Liver (tissue), 9 donors: ENCODE data around the gene TNNT1. TPM values are rescaled to one million over a fixed set of nuclear protein-coding genes. Genes with fewer than 3 reads are reported as not detected.
A peak's percentile ranks its signal among the peaks of the same experiment; 100 is the strongest.

Experiments used
- DNase-seq: peaks from one replicate; pipeline ENCODE4 v3.0.0-alpha.2; 2017; ENCODE audit warnings: low spot score
- H3K27ac ChIP-seq, 2 donors: one replicate each; pipeline ENCODE4 v1.7.0; 2013; ENCODE audit warnings: inconsistent platforms in 2 of 2, low read length in 2 of 2, control low read depth in 1 of 2, low read depth in 1 of 2, mild to moderate bottlenecking in 1 of 2
- H3K27me3 ChIP-seq, 4 donors: one replicate each; pipeline versions ENCODE4 v1.6.1 to v1.7.0; 2013; ENCODE audit warnings: low read length in 3 of 4, inconsistent platforms in 1 of 4, mild to moderate bottlenecking in 1 of 4, moderate library complexity in 1 of 4; ENCODE audit not compliant: control insufficient read depth in 4 of 4, insufficient read depth in 4 of 4
- H3K36me3 ChIP-seq, 4 donors: one replicate each; pipeline versions ENCODE4 v1.6.1 to v1.7.0; 2013; ENCODE audit warnings: low read length in 3 of 4, mild to moderate bottlenecking in 3 of 4, low read depth in 1 of 4, moderate library complexity in 1 of 4; ENCODE audit not compliant: control insufficient read depth in 4 of 4, insufficient read depth in 3 of 4
- H3K4me1 ChIP-seq, 4 donors: one replicate each; pipeline versions ENCODE4 v1.6.1 to v1.7.0; 2013; ENCODE audit warnings: low read length in 3 of 4, mild to moderate bottlenecking in 3 of 4, moderate library complexity in 1 of 4; ENCODE audit not compliant: control insufficient read depth in 4 of 4, insufficient read depth in 4 of 4
- H3K4me3 ChIP-seq, 3 donors: one replicate each; pipeline versions ENCODE4 v1.6.1 to v1.7.0; 2013; ENCODE audit warnings: low read length in 3 of 3, control low read depth in 1 of 3, low read depth in 1 of 3, mild to moderate bottlenecking in 1 of 3
- H3K9ac ChIP-seq, 2 donors: one replicate each; pipeline ENCODE4 v1.7.0; 2013; ENCODE audit warnings: low read length in 2 of 2, mild to moderate bottlenecking in 2 of 2, moderate library complexity in 2 of 2, control low read depth in 1 of 2, low read depth in 1 of 2
- H3K9me3 ChIP-seq, 4 donors: one replicate each; pipeline versions ENCODE4 v1.6.1 to v1.7.0; 2013; ENCODE audit warnings: low read length in 3 of 4; ENCODE audit not compliant: control insufficient read depth in 4 of 4
- EGR1 ChIP-seq, 2 donors: IDR thresholded peaks; 2 replicates each; pipeline ENCODE4 v1.6.1; 2016 to 2018; ENCODE audit warnings: antibody characterized with exemption in 2 of 2, low read depth in 2 of 2
- GABPA ChIP-seq, 2 donors: IDR thresholded peaks in 1 of 2; conservative IDR thresholded peaks in 1 of 2; 2 replicates each; pipeline ENCODE4 v1.6.1; 2016; ENCODE audit warnings: antibody characterized with exemption in 2 of 2, mild to moderate bottlenecking in 1 of 2, moderate library complexity in 1 of 2
- HNF4A ChIP-seq, 2 donors: conservative IDR thresholded peaks; 2 replicates each; pipeline ENCODE4 v1.6.1; 2016; ENCODE audit warnings: antibody characterized with exemption in 2 of 2, mild to moderate bottlenecking in 2 of 2
- HNF4G ChIP-seq: IDR thresholded peaks from 2 replicates; pipeline ENCODE4 v1.6.1; 2016; ENCODE audit warnings: antibody characterized with exemption
- JUND ChIP-seq, 2 donors: IDR thresholded peaks; 2 replicates each; pipeline ENCODE4 v1.6.1; 2016; ENCODE audit warnings: antibody characterized with exemption in 2 of 2
- NR2F2 ChIP-seq: IDR thresholded peaks from 2 replicates; pipeline ENCODE4 v1.6.1; 2016; ENCODE audit warnings: antibody characterized with exemption
- RAD21 ChIP-seq, 2 donors: IDR thresholded peaks; 2 replicates each; pipeline ENCODE4 v1.6.1; 2016; ENCODE audit warnings: antibody characterized with exemption in 2 of 2, mild to moderate bottlenecking in 2 of 2
- RXRA ChIP-seq, 2 donors: IDR thresholded peaks; 2 replicates each; pipeline ENCODE4 v1.6.1; 2017 to 2018; ENCODE audit warnings: antibody characterized with exemption in 2 of 2, mild to moderate bottlenecking in 1 of 2
- SP1 ChIP-seq: IDR thresholded peaks from 2 replicates; pipeline ENCODE4 v1.6.1; 2018; ENCODE audit warnings: antibody characterized with exemption, mild to moderate bottlenecking
- TAF1 ChIP-seq: conservative IDR thresholded peaks from 2 replicates; pipeline ENCODE4 v1.6.1; 2016; ENCODE audit warnings: antibody characterized with exemption, mild to moderate bottlenecking
- WGBS: extraction: QIAGEN DNeasy Blood & Tissue Kit; methylation state at CpG from one replicate; pipeline ENCODE4 v1.1.7; 2013; 5-methylcytosine and 5-hydroxymethylcytosine counted together
- polyA plus RNA-seq, 2 donors: library from polyadenylated mRNA; stranded (reverse) in 1 of 2; unstranded in 1 of 2; fragments of 200-250 nt in 1 of 2; fragments of >200 nt in 1 of 2; fragmentation: Nextera tagmentation in 1 of 2; extraction: Ambion mirVana in 1 of 2; gene quantifications; one replicate each; pipeline versions ENCODE4 v1.2.1 to v1.2.3, GENCODE V29; 2013 to 2015
- total RNA-seq, 2 donors: library from RNA; depleted of rRNA; stranded (reverse); fragments of >200 nt; gene quantifications; one replicate each; pipeline ENCODE4 v1.2.3, GENCODE V29; 2014
- TF ChIP-seq, protein P1 (sequence below): fragments of 150-350 bp; IDR thresholded peaks from 2 replicates; pipeline ENCODE4 v1.5.1; 2017; ENCODE audit warnings: improper control_type of control experiment, low read depth, low read length; ENCODE audit not compliant: missing input control
- TF ChIP-seq, protein P2 (sequence below): IDR thresholded peaks from 2 replicates; pipeline ENCODE4 v1.6.1; 2016; ENCODE audit warnings: antibody characterized with exemption, mild to moderate bottlenecking
- TF ChIP-seq, protein P3 (sequence below): IDR thresholded peaks from 2 replicates; pipeline ENCODE4 v1.6.1; 2016; ENCODE audit warnings: antibody characterized with exemption
- TF ChIP-seq, protein P4 (sequence below): IDR thresholded peaks from 2 replicates; pipeline ENCODE4 v1.6.1; 2016; ENCODE audit warnings: antibody characterized with exemption
- donor health status: healthy.
- donor health status: healthy.
- donor health status: healthy.
- donor health status: healthy.
- donor health status: healthy.

Gene TNNT1
- total and polyA plus RNA-seq, 4 donors = 0.15 to 0.28 TPM; not detected in 2

DNA sequence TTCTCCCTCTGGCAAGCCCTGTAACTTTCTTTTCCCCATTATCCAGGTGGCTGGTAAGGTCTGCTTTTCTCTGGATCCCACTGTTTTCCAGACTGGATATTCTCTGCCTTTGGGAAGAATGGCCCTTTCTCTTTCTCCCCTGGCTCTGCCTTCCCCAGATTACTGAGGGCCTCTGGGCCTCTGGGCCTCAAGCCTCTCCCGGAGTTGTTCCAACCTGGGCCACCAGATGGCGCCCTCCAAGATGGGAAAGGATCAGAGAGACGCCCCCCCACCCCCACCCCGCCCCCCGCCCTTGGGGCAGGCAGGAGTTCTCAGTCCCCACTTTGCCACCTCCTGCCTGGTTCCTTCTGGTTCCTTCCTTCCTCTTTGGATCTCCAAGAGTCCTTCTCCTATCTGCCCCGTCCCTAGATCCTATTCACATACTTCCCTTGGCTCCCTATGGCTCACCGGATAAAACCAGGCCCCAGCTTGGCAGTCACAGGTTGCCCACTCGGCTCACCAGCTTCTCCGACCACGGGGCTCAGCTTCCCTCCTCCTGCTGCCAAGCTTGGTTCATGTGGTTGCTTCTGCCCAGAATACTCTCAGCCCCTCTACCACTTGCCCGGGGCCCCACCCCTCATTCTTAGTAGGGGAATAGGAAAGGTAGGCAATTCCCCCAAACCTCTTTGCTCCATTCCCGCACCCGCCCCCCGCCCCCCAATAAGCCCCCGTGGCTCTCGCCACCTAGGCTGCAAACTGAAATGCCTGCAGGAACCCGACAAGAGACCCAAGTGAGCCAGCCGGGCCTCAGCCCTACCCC lies 60.3 kb downstream of the TNNT1 start:
- Histone ChIP-seq H3K4me1 (peaks cover 3 to 16% (median 10%) of the 10 kb centered on the region in 4 donors), H3K36me3 (peaks cover 0 to 16% (median 7%) of the 10 kb centered on the region in 4 donors), H3K9me3 (no peaks in the 10 kb centered on the region), H3K9ac (no peak overlapping the region), H3K4me3 (no peak overlapping the region), H3K27me3 (peaks cover 0 to 5% (median under 1%) of the 10 kb centered on the region in 4 donors), H3K27ac (no peak overlapping the region)
- DNase-seq = peak; percentile 85
- WGBS = 54% methylated on average over 18 of the region's 18 CpGs
- no peak for TF ChIP-seq SP1
- TF ChIP-seq, protein P1, sequence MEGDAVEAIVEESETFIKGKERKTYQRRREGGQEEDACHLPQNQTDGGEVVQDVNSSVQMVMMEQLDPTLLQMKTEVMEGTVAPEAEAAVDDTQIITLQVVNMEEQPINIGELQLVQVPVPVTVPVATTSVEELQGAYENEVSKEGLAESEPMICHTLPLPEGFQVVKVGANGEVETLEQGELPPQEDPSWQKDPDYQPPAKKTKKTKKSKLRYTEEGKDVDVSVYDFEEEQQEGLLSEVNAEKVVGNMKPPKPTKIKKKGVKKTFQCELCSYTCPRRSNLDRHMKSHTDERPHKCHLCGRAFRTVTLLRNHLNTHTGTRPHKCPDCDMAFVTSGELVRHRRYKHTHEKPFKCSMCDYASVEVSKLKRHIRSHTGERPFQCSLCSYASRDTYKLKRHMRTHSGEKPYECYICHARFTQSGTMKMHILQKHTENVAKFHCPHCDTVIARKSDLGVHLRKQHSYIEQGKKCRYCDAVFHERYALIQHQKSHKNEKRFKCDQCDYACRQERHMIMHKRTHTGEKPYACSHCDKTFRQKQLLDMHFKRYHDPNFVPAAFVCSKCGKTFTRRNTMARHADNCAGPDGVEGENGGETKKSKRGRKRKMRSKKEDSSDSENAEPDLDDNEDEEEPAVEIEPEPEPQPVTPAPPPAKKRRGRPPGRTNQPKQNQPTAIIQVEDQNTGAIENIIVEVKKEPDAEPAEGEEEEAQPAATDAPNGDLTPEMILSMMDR = peak; percentile 55
- TF ChIP-seq, protein P2, sequence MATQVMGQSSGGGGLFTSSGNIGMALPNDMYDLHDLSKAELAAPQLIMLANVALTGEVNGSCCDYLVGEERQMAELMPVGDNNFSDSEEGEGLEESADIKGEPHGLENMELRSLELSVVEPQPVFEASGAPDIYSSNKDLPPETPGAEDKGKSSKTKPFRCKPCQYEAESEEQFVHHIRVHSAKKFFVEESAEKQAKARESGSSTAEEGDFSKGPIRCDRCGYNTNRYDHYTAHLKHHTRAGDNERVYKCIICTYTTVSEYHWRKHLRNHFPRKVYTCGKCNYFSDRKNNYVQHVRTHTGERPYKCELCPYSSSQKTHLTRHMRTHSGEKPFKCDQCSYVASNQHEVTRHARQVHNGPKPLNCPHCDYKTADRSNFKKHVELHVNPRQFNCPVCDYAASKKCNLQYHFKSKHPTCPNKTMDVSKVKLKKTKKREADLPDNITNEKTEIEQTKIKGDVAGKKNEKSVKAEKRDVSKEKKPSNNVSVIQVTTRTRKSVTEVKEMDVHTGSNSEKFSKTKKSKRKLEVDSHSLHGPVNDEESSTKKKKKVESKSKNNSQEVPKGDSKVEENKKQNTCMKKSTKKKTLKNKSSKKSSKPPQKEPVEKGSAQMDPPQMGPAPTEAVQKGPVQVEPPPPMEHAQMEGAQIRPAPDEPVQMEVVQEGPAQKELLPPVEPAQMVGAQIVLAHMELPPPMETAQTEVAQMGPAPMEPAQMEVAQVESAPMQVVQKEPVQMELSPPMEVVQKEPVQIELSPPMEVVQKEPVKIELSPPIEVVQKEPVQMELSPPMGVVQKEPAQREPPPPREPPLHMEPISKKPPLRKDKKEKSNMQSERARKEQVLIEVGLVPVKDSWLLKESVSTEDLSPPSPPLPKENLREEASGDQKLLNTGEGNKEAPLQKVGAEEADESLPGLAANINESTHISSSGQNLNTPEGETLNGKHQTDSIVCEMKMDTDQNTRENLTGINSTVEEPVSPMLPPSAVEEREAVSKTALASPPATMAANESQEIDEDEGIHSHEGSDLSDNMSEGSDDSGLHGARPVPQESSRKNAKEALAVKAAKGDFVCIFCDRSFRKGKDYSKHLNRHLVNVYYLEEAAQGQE = no peak
- TF ChIP-seq, protein P3, sequence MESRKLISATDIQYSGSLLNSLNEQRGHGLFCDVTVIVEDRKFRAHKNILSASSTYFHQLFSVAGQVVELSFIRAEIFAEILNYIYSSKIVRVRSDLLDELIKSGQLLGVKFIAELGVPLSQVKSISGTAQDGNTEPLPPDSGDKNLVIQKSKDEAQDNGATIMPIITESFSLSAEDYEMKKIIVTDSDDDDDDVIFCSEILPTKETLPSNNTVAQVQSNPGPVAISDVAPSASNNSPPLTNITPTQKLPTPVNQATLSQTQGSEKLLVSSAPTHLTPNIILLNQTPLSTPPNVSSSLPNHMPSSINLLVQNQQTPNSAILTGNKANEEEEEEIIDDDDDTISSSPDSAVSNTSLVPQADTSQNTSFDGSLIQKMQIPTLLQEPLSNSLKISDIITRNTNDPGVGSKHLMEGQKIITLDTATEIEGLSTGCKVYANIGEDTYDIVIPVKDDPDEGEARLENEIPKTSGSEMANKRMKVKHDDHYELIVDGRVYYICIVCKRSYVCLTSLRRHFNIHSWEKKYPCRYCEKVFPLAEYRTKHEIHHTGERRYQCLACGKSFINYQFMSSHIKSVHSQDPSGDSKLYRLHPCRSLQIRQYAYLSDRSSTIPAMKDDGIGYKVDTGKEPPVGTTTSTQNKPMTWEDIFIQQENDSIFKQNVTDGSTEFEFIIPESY = no peak
- TF ChIP-seq, protein P4, sequence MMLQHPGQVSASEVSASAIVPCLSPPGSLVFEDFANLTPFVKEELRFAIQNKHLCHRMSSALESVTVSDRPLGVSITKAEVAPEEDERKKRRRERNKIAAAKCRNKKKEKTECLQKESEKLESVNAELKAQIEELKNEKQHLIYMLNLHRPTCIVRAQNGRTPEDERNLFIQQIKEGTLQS = no peak

DNA sequence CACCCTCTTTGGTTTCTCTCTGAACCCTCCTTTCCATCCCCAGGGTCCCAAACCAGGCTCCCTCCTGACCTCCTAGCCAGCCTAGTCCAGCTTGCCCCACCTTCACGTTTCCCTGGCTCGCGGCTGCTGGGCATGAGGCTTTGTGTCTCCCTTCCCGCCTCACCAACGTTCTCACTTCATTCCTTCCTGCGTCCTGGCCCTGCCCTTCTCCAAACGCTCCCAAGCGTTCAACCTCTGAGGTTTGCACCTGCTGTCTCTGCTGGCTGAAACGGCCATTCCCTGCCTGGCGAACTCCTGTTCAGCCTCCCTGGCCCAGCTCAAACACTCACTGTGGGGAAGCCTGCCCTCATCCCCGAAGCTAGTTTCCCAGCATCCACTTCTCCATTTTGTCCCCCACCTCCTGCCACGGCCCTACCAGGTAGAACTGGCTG lies 61.0 kb downstream of the TNNT1 start:
- H3K9ac ChIP-seq = no peak overlapping the region
- peaks cover 0 to 15% (median 6%) of the 10 kb centered on the region in 4 donors for H3K36me3 ChIP-seq
- H3K4me1 ChIP-seq = peaks cover 3 to 16% (median 10%) of the 10 kb centered on the region in 4 donors
- TF ChIP-seq JUND (IDR thresholded peaks at IDR 0.05) (no peak), HNF4G (no peak), RXRA (IDR thresholded peaks at IDR 0.05) (no peak), NR2F2 (no peak), RAD21 (IDR thresholded peaks at IDR 0.05) (no peak), GABPA (IDR thresholded peaks at IDR 0.05 in 1 of 2, conservative IDR thresholded peaks at IDR 0.05 in 1 of 2) (no peak), TAF1 (no peak), EGR1 (IDR thresholded peaks at IDR 0.05; ENCODE audit: low read depth in 2 of 2) (no peak), HNF4A (conservative IDR thresholded peaks at IDR 0.05) (no peak)
- no peaks in the 10 kb centered on the region for H3K9me3 ChIP-seq
- H3K4me3 ChIP-seq = no peak overlapping the region
- no peak overlapping the region for H3K27ac ChIP-seq
- peaks cover 0 to 5% (median 1%) of the 10 kb centered on the region in 4 donors for H3K27me3 ChIP-seq
- WGBS = 62% methylated on average over 12 of the region's 12 CpGs
- no peak for DNase-seq
